Liver (tissue), 9 donors: ENCODE results near the gene HNRNPA0. TPM values are rescaled to one million over a fixed set of nuclear protein-coding genes. Genes with fewer than 3 reads are reported as not detected.
A peak's percentile ranks its signal among the peaks of the same experiment; 100 is the strongest.

ENCODE experiments used
- DNase-seq: peaks from one replicate; pipeline ENCODE4 v3.0.0-alpha.2; 2017; ENCODE audit warnings: low spot score
- H3K27ac ChIP-seq, 2 donors: one replicate each; pipeline ENCODE4 v1.7.0; 2013; ENCODE audit warnings: inconsistent platforms in 2 of 2, low read length in 2 of 2, control low read depth in 1 of 2, low read depth in 1 of 2, mild to moderate bottlenecking in 1 of 2
- H3K27me3 ChIP-seq, 4 donors: one replicate each; pipeline versions ENCODE4 v1.6.1 to v1.7.0; 2013; ENCODE audit warnings: low read length in 3 of 4, inconsistent platforms in 1 of 4, mild to moderate bottlenecking in 1 of 4, moderate library complexity in 1 of 4; ENCODE audit not compliant: control insufficient read depth in 4 of 4, insufficient read depth in 4 of 4
- H3K36me3 ChIP-seq, 4 donors: one replicate each; pipeline versions ENCODE4 v1.6.1 to v1.7.0; 2013; ENCODE audit warnings: low read length in 3 of 4, mild to moderate bottlenecking in 3 of 4, low read depth in 1 of 4, moderate library complexity in 1 of 4; ENCODE audit not compliant: control insufficient read depth in 4 of 4, insufficient read depth in 3 of 4
- H3K4me1 ChIP-seq, 4 donors: one replicate each; pipeline versions ENCODE4 v1.6.1 to v1.7.0; 2013; ENCODE audit warnings: low read length in 3 of 4, mild to moderate bottlenecking in 3 of 4, moderate library complexity in 1 of 4; ENCODE audit not compliant: control insufficient read depth in 4 of 4, insufficient read depth in 4 of 4
- H3K4me3 ChIP-seq, 3 donors: one replicate each; pipeline versions ENCODE4 v1.6.1 to v1.7.0; 2013; ENCODE audit warnings: low read length in 3 of 3, control low read depth in 1 of 3, low read depth in 1 of 3, mild to moderate bottlenecking in 1 of 3
- H3K9ac ChIP-seq, 2 donors: one replicate each; pipeline ENCODE4 v1.7.0; 2013; ENCODE audit warnings: low read length in 2 of 2, mild to moderate bottlenecking in 2 of 2, moderate library complexity in 2 of 2, control low read depth in 1 of 2, low read depth in 1 of 2
- H3K9me3 ChIP-seq, 4 donors: one replicate each; pipeline versions ENCODE4 v1.6.1 to v1.7.0; 2013; ENCODE audit warnings: low read length in 3 of 4; ENCODE audit not compliant: control insufficient read depth in 4 of 4
- EGR1 ChIP-seq, 2 donors: IDR thresholded peaks; 2 replicates each; pipeline ENCODE4 v1.6.1; 2016 to 2018; ENCODE audit warnings: antibody characterized with exemption in 2 of 2, low read depth in 2 of 2
- FOXA1 ChIP-seq: IDR thresholded peaks from 2 replicates; pipeline ENCODE4 v1.6.1; 2016; ENCODE audit warnings: antibody characterized with exemption
- GABPA ChIP-seq, 2 donors: IDR thresholded peaks in 1 of 2; conservative IDR thresholded peaks in 1 of 2; 2 replicates each; pipeline ENCODE4 v1.6.1; 2016; ENCODE audit warnings: antibody characterized with exemption in 2 of 2, mild to moderate bottlenecking in 1 of 2, moderate library complexity in 1 of 2
- HNF4A ChIP-seq, 2 donors: conservative IDR thresholded peaks; 2 replicates each; pipeline ENCODE4 v1.6.1; 2016; ENCODE audit warnings: antibody characterized with exemption in 2 of 2, mild to moderate bottlenecking in 2 of 2
- HNF4G ChIP-seq: IDR thresholded peaks from 2 replicates; pipeline ENCODE4 v1.6.1; 2016; ENCODE audit warnings: antibody characterized with exemption
- JUND ChIP-seq, 2 donors: IDR thresholded peaks; 2 replicates each; pipeline ENCODE4 v1.6.1; 2016; ENCODE audit warnings: antibody characterized with exemption in 2 of 2
- NR2F2 ChIP-seq: IDR thresholded peaks from 2 replicates; pipeline ENCODE4 v1.6.1; 2016; ENCODE audit warnings: antibody characterized with exemption
- RAD21 ChIP-seq, 2 donors: IDR thresholded peaks; 2 replicates each; pipeline ENCODE4 v1.6.1; 2016; ENCODE audit warnings: antibody characterized with exemption in 2 of 2, mild to moderate bottlenecking in 2 of 2
- REST ChIP-seq: IDR thresholded peaks from 2 replicates; pipeline ENCODE4 v1.6.1; 2016; ENCODE audit warnings: antibody characterized with exemption, mild to moderate bottlenecking
- SP1 ChIP-seq: IDR thresholded peaks from 2 replicates; pipeline ENCODE4 v1.6.1; 2018; ENCODE audit warnings: antibody characterized with exemption, mild to moderate bottlenecking
- TAF1 ChIP-seq: conservative IDR thresholded peaks from 2 replicates; pipeline ENCODE4 v1.6.1; 2016; ENCODE audit warnings: antibody characterized with exemption, mild to moderate bottlenecking
- ZBTB33 ChIP-seq: IDR thresholded peaks from 2 replicates; pipeline ENCODE4 v1.6.1; 2016; ENCODE audit warnings: antibody characterized with exemption
- WGBS: extraction: QIAGEN DNeasy Blood & Tissue Kit; methylation state at CpG from one replicate; pipeline ENCODE4 v1.1.7; 2013; 5-methylcytosine and 5-hydroxymethylcytosine counted together
- polyA plus RNA-seq, 2 donors: library from polyadenylated mRNA; stranded (reverse) in 1 of 2; unstranded in 1 of 2; fragments of 200-250 nt in 1 of 2; fragments of >200 nt in 1 of 2; fragmentation: Nextera tagmentation in 1 of 2; extraction: Ambion mirVana in 1 of 2; gene quantifications; one replicate each; pipeline versions ENCODE4 v1.2.1 to v1.2.3, GENCODE V29; 2013 to 2015
- total RNA-seq, 2 donors: library from RNA; depleted of rRNA; stranded (reverse); fragments of >200 nt; gene quantifications; one replicate each; pipeline ENCODE4 v1.2.3, GENCODE V29; 2014
- TF ChIP-seq, protein P1 (sequence below): fragments of 150-350 bp; IDR thresholded peaks from 2 replicates; pipeline ENCODE4 v1.5.1; 2017; ENCODE audit warnings: improper control_type of control experiment, low read depth, low read length; ENCODE audit not compliant: missing input control
- donor health status: healthy.
- donor health status: healthy.
- donor health status: healthy.
- donor health status: healthy.
- donor health status: healthy.

HNRNPA0 gene
- total and polyA plus RNA-seq, 4 donors = 1.8 to 12.9 (median 7.6) TPM

DNA sequence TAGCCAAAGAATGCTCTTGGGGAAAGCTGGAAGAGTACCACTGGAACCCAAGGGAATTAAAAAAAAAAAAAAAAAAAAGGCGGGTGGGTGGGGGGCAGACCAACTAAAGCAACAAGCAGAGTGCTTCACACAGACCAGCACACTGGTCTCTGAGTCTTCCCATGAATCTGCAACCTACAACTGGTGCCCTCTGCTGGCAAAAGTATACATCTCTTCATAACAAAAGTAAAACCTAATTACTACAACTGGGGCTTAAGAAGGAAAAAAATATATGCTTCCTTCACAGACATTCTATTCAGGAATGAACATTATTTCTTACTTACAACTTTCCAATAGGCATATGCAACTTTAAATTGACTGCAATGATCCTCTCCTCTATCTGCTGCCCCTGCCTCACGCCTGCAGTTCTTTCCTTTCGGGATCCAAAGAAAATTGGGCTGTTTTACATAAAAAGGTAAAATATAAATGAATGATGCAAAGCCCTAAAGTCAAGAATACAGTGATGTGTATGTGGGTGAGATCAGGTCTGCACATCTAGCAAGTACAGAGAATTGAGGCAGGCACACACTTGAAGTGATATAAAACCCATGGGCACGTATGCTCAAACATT, 11.0 kb downstream of the HNRNPA0 start:
- no peak for TF ChIP-seq ZBTB33
- no peak for TF ChIP-seq NR2F2
- no peak for TF ChIP-seq HNF4A (conservative IDR thresholded peaks at IDR 0.05)
- TF ChIP-seq, protein P1, sequence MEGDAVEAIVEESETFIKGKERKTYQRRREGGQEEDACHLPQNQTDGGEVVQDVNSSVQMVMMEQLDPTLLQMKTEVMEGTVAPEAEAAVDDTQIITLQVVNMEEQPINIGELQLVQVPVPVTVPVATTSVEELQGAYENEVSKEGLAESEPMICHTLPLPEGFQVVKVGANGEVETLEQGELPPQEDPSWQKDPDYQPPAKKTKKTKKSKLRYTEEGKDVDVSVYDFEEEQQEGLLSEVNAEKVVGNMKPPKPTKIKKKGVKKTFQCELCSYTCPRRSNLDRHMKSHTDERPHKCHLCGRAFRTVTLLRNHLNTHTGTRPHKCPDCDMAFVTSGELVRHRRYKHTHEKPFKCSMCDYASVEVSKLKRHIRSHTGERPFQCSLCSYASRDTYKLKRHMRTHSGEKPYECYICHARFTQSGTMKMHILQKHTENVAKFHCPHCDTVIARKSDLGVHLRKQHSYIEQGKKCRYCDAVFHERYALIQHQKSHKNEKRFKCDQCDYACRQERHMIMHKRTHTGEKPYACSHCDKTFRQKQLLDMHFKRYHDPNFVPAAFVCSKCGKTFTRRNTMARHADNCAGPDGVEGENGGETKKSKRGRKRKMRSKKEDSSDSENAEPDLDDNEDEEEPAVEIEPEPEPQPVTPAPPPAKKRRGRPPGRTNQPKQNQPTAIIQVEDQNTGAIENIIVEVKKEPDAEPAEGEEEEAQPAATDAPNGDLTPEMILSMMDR = peak; percentile 69
- TF ChIP-seq RAD21 (IDR thresholded peaks at IDR 0.05) = peak; percentile 81 to 89
- Histone ChIP-seq H3K9me3 (no peaks in the 10 kb centered on the region), H3K4me1 (peaks cover 0 to 9% (median 2%) of the 10 kb centered on the region in 4 donors), H3K4me3 (no peak overlapping the region), H3K9ac (no peak overlapping the region), H3K36me3 (no peaks in the 10 kb centered on the region), H3K27ac (no peak overlapping the region), H3K27me3 (no peaks in the 10 kb centered on the region)
- DNase-seq = no peak
- WGBS = 71% methylated on average over 4 of the region's 4 CpGs

- H3K4me1 ChIP-seq = peaks cover 0 to 5% (median 1%) of the 10 kb centered on the region in 4 donors
- no peak for DNase-seq
- H3K27me3 ChIP-seq = no peaks in the 10 kb centered on the region
- TF ChIP-seq RAD21 (IDR thresholded peaks at IDR 0.05) (no peak), JUND (IDR thresholded peaks at IDR 0.05) (no peak), REST (no peak), EGR1 (IDR thresholded peaks at IDR 0.05; ENCODE audit: low read depth in 2 of 2) (no peak)
- H3K9ac ChIP-seq = no peak overlapping the region
- no peak overlapping the region for H3K4me3 ChIP-seq
- no peaks in the 10 kb centered on the region for H3K36me3 ChIP-seq
- WGBS = 66% methylated on average over 8 of the region's 8 CpGs
- no peak overlapping the region for H3K27ac ChIP-seq
- H3K9me3 ChIP-seq = no peaks in the 10 kb centered on the region
These were observed 12.4 kb downstream of the HNRNPA0 start for GRCh38 chr5:137741718-137742117.

GRCh38 chr5:137739737-137740136, 14.4 kb downstream of the HNRNPA0 start:
- Histone ChIP-seq H3K9ac (no peak overlapping the region), H3K27me3 (no peaks in the 10 kb centered on the region), H3K27ac (no peak overlapping the region), H3K36me3 (no peaks in the 10 kb centered on the region), H3K9me3 (no peaks in the 10 kb centered on the region), H3K4me3 (no peak overlapping the region), H3K4me1 (peaks cover 0 to 17% (median 16%) of the 10 kb centered on the region in 4 donors)
- WGBS = 85% methylated on average over 4 of the region's 4 CpGs
- TF ChIP-seq FOXA1 = no peak
- TF ChIP-seq ZBTB33 = no peak
- no peak for TF ChIP-seq GABPA (IDR thresholded peaks at IDR 0.05 in 1 of 2, conservative IDR thresholded peaks at IDR 0.05 in 1 of 2)
- TF ChIP-seq HNF4G = no peak
- TF ChIP-seq SP1 = no peak
- TF ChIP-seq TAF1 = no peak
- DNase-seq = no peak
